Panc1 (cell line): ENCODE data around the gene TRDN. TPM values are rescaled to one million over a fixed set of nuclear protein-coding genes. Genes with fewer than 3 reads are reported as not detected.

Experiments
- ATAC-seq: fragments of 200-7000 bp; cut with Tn5 transposase; 2 replicates; pipeline ENCODE4 v1.9.1; 2020; ENCODE audit warnings: mild to moderate bottlenecking, moderate library complexity
- BruUV-seq: library from RNA; stranded (reverse); fragments of 400-500 nt; replicated peaks from 2 replicates; lab custom pipeline; 2021; lab: Mats Ljungman, UMichigan
- CTCF ChIA-PET: fragments of 300-600 bp; sonication (Branson Sonifier 250); formaldehyde crosslinking; loops from one replicate; lab custom pipeline; 2022; ENCODE audit warnings: antibody characterized with exemption; lab: Charles Lee
- POLR2A ChIA-PET: fragments of 300-600 bp; sonication (Branson Sonifier 250); formaldehyde crosslinking; loops from one replicate; lab custom pipeline; 2022; ENCODE audit warnings: antibody characterized with exemption; lab: Charles Lee
- DNase-seq: peaks from one replicate; pipeline ENCODE4 v3.0.0-alpha.2; 2010; ENCODE audit warnings: low read depth, low spot score
- H3K27ac ChIP-seq: 2 replicates; pipeline ENCODE4 v1.5.1; 2011; ENCODE audit warnings: mild to moderate bottlenecking, low read length, inconsistent platforms
- H3K27me3 ChIP-seq: fragments of 200-500 bp; sonication (Bioruptor generic); 2 replicates; pipeline ENCODE4 v1.6.0; 2014; ENCODE audit warnings: low read length, inconsistent platforms; ENCODE audit not compliant: control insufficient read depth, insufficient read depth
- H3K36me3 ChIP-seq: fragments of 200-500 bp; sonication (Bioruptor generic); 2 replicates; pipeline ENCODE4 v1.5.1; 2014; ENCODE audit warnings: inconsistent platforms, mild to moderate bottlenecking, low read length, moderate library complexity; ENCODE audit not compliant: control insufficient read depth, insufficient read depth
- H3K4me1 ChIP-seq: 2 replicates; pipeline ENCODE4 v1.5.1; 2011; ENCODE audit warnings: inconsistent platforms, mild to moderate bottlenecking, low read length, moderate library complexity; ENCODE audit not compliant: control insufficient read depth, insufficient read depth
- H3K4me3 ChIP-seq, 2 experiments: 2 replicates each; pipeline ENCODE4 v1.5.1; 2011 to 2012; ENCODE audit warnings: low read depth in 2 of 2, low read length in 2 of 2, mild to moderate bottlenecking in 2 of 2, inconsistent platforms in 1 of 2, moderate library complexity in 1 of 2
- H3K9me3 ChIP-seq: fragments of 200-500 bp; sonication (Bioruptor generic); 2 replicates; pipeline ENCODE4 v1.5.1; 2014; ENCODE audit warnings: low read depth, mild to moderate bottlenecking, inconsistent platforms, low read length, moderate library complexity; ENCODE audit not compliant: control insufficient read depth, insufficient read depth
- CTCF ChIP-seq: fragments of 450-650 bp; IDR thresholded peaks from 2 replicates; pipeline ENCODE4 v1.5.1; 2017; ENCODE audit warnings: mild to moderate bottlenecking
- POLR2AphosphoS5 ChIP-seq: IDR thresholded peaks from 2 replicates; pipeline ENCODE4 v1.6.1; 2012; ENCODE audit warnings: mild to moderate bottlenecking, low read depth, low read length, moderate library complexity
- REST ChIP-seq, 2 experiments: IDR thresholded peaks; 2 replicates each; pipeline ENCODE4 v1.6.1; 2011 to 2012; ENCODE audit warnings: low read depth in 2 of 2, control low read depth in 1 of 2, low read length in 1 of 2, mild to moderate bottlenecking in 1 of 2, moderate library complexity in 1 of 2; ENCODE audit not compliant: insufficient read depth in 1 of 2
- SIN3A ChIP-seq: IDR thresholded peaks from 2 replicates; pipeline ENCODE4 v1.6.1; 2012; ENCODE audit warnings: low read depth, mild to moderate bottlenecking, low read length, moderate library complexity, borderline replicate concordance; ENCODE audit not compliant: insufficient read depth
- TCF7L2 ChIP-seq: IDR thresholded peaks from 2 replicates; pipeline ENCODE4 v1.6.1; 2011; ENCODE audit warnings: mild to moderate bottlenecking, low read depth, low read length, inconsistent platforms
- in situ Hi-C: cut with HindIII; loops from 2 replicates; pipeline ENCODE4 v1.10.0; 2016; ENCODE audit warnings: low sequenced_read_pairs, low pct_unique_long_range_greater_than_20kb
- intact Hi-C: fragments of 100-400 bp; cut with micrococcal nuclease; formaldehyde crosslinking; loops from one replicate; pipeline ENCODE4 v1.10.0; 2022; ENCODE audit not compliant: unreplicated experiment
- total RNA-seq: library from RNA; stranded (reverse); gene quantifications from one replicate; pipeline ENCODE4 v1.2.1, GENCODE V29; 2021; ENCODE audit not compliant: unreplicated experiment

TRDN gene
- total RNA-seq, 1 experiment from 2014 or later, result not detected

- no peaks in the 10 kb centered on the region for H3K36me3 ChIP-seq
- no peaks in the 10 kb centered on the region for H3K4me1 ChIP-seq
- ChIA-PET POLR2A (interaction anchor here (0.7 kb wide), 1 partner anchor 1543 kb away, joined by 5 read pairs; no protein-coding TSS in a partner anchor), CTCF (no interaction called here)
- no peak overlapping the region for H3K4me3 ChIP-seq
- BruUV-seq, result no TSS peak
- intact Hi-C loops (no loop called here), in situ Hi-C loops (no loop called here)
- no peak overlapping the region for H3K27ac ChIP-seq
- TF ChIP-seq SIN3A, result no peak
- no peak for TF ChIP-seq REST (IDR thresholded peaks at IDR 0.05; ENCODE audit: insufficient read depth in 1 of 2, low read depth in 2 of 2, low read length in 1 of 2)
- no peak for TF ChIP-seq POLR2AphosphoS5
- no peak for TF ChIP-seq TCF7L2
- TF ChIP-seq CTCF, result no peak
- no peaks in the 10 kb centered on the region for H3K9me3 ChIP-seq
- no peak for ATAC-seq
- H3K27me3 ChIP-seq, result no peaks in the 10 kb centered on the region
- no peak for DNase-seq
Measured at GRCh38 chr6:123224077-123224476, 412.7 kb downstream of the TRDN start.

GRCh38 chr6:123223461-123223860, 413.3 kb downstream of the TRDN start:
- no TSS peak for BruUV-seq
- in situ Hi-C loops (no loop called here), intact Hi-C loops (no loop called here)
- no peaks in the 10 kb centered on the region for H3K27me3 ChIP-seq
- ChIA-PET POLR2A (interaction anchor here (0.7 kb wide), 1 partner anchor 1544 kb away, joined by 5 read pairs; no protein-coding TSS in a partner anchor), CTCF (no interaction called here)
- no peaks in the 10 kb centered on the region for H3K36me3 ChIP-seq
- no peak overlapping the region for H3K4me3 ChIP-seq
- H3K9me3 ChIP-seq, result no peaks in the 10 kb centered on the region
- no peaks in the 10 kb centered on the region for H3K4me1 ChIP-seq
- no peak overlapping the region for H3K27ac ChIP-seq
- TF ChIP-seq TCF7L2 (no peak), CTCF (no peak), POLR2AphosphoS5 (no peak), SIN3A (no peak), REST (IDR thresholded peaks at IDR 0.05; ENCODE audit: insufficient read depth in 1 of 2, low read depth in 2 of 2, low read length in 1 of 2) (no peak)
- no peak for DNase-seq
- no peak for ATAC-seq
